Measurements from ENCODE around the gene SLC22A8.
"Not testable (repeated sequence)": the region's sequence is repeated elsewhere in the genome, so short reads cannot be mapped to it uniquely, and the experiment has no call there.

Gene SLC22A8

DNA sequence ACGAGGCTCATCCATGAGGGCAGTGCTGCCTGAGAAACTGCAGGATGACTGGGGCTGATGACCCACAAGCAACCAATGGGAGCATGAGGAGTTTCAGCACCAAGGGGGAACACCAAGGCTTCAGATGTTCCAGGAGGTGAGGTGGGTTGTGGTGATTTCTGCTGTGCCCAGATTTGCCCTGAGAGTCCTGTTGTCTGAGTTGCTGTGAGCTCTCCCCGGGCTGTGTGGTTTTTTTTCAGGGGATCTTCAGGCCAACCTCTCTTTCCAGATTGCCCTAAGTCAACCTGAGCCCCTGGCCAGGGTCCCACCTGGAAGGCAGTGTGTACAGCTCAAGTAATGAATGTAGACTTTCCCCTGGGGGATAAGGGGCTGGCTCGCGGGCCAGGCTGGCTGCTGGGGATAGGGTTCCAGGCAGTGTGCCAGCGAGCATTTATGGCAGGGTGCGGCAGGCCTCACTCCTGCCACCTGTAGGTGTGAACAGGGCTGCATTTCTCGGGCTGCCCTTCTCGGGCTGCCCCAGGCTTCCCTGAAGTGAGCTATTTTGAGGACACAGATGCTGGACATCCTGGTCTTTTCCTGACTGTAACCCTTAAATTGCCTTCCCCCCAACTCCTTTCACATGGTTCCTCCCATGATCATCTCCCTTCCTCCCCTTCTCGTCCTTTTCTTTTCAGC, 40.7 kb downstream of the SLC22A8 start:
- Histone ChIP-seq H3K4me1 (ENCODE audit: insufficient read depth, low read length) (peaks cover 3% of the 10 kb centered on the region; the same call in 1 of the 2 replicates), H3K36me3 (ENCODE audit: insufficient read depth, low read length) (no peaks in the 10 kb centered on the region), H3K9me3 (ENCODE audit: control insufficient read depth, insufficient read depth, low read length) (no peaks in the 10 kb centered on the region), H3K9ac (ENCODE audit: low read depth, low read length) (no peak overlapping the region)

DNA sequence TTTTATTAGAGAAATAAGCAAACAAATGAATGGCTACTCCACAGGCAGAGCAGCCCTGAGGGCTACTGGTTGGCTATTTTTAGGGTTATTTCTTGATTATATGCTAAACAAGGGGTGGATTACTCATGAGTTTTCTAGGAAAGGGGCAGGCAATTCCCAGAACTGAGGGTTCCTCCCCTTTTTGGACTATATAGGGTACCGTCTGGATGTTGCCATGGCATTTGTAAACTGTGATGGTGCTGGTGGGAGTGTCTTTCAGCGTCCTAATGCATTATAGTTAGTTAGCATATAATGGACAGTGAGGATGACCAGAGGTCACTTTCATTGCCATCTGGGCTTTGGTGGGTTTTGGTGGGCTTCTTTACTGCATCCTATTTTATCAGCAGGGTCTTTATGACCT, 50.1 kb downstream of the SLC22A8 start:
- Histone ChIP-seq H3K36me3 (ENCODE audit: insufficient read depth, low read length) (no peaks in the 10 kb centered on the region), H3K9me3 (ENCODE audit: control insufficient read depth, insufficient read depth, low read length) (no peaks in the 10 kb centered on the region; the same call in 1 of the 2 replicates), H3K4me1 (ENCODE audit: insufficient read depth, low read length) (no peaks in the 10 kb centered on the region), H3K9ac (ENCODE audit: low read depth, low read length) (no peak overlapping the region)

DNA sequence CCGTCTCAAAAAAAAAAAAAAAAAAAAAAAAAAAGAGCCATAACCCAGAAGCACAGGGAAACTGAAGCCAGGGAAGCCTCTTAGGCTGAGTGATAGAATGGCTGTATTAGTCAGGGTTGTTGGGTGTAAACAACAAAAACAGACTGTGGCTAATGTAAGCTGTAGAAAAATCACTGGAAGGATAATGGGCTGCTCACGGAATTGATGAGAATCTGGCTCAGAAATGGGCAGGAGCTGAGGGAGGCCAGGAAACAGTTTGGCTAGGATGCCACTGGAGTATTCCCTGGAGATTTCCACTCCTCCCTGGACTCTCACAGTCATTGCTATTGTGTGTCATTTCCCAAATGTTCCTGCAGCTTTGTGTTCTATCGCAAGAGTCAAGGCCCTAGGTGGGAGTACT, 53.2 kb downstream of the SLC22A8 start:
- no peak overlapping the region for H3K9ac ChIP-seq (ENCODE audit: low read depth, low read length)
- H3K36me3 ChIP-seq (ENCODE audit: insufficient read depth, low read length), result no peaks in the 10 kb centered on the region
- no peaks in the 10 kb centered on the region for H3K4me1 ChIP-seq (ENCODE audit: insufficient read depth, low read length)
- no peaks in the 10 kb centered on the region; the same call in 1 of the 2 replicates for H3K9me3 ChIP-seq (ENCODE audit: control insufficient read depth, insufficient read depth, low read length)

DNA sequence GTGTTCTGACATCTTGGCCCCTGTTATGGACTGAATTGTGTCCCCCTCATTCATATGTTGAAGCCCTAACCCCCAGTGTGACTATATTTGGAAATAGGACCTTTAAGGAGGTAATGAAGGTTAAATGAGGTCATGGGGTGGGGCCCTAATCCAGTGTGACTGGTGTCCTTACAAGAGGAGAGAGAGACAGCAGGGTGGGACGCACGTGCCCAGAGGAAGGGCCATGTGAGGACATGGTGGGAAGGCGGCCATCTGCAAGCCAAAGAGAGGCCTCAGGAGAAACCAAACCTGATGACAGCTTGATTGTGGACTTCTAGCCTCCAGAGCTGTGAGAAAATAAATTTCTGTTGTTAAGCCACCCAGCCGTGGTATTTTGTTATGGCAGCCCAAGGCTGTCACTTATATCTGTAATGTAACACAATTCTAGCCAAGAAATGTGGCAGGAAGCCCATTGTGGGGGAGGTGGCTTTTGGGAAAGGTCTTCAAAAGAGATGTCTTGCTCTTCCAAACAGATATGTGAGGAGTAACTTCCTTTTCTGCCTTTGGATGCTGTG, 54.5 kb downstream of the SLC22A8 start:
- H3K4me1 ChIP-seq (ENCODE audit: insufficient read depth, low read length), result no peaks in the 10 kb centered on the region
- no peak overlapping the region for H3K9ac ChIP-seq (ENCODE audit: low read depth, low read length)
- no peaks in the 10 kb centered on the region for H3K9me3 ChIP-seq (ENCODE audit: control insufficient read depth, insufficient read depth, low read length)
- no peaks in the 10 kb centered on the region for H3K36me3 ChIP-seq (ENCODE audit: insufficient read depth, low read length)

DNA sequence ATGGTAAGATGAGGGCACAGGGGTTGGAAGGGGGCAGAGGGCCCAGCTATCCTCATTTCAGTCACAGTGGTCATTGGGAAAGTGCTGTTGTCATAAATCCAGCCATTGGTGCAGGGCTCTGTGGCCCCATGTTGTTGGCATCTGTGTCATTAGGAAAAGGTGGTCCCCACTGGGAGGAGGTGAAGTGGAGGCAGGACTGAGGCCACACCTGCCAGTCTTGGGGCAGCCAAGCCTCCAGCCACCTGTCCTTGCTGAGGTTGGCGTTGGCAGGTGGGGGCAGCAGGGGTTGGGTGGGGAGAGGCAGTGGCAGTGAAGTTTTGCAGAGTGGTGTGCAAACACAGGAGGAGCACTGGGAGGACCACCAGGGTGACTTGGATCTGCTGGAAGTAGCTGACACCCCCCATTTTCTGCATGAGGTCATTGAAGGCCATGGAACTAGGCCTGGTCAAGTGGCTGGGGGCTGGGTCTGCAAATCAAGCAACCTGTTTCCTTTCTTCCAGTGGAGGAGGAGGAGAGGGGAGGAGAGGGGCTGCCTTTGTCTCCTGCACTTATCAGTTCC, 56.1 kb downstream of the SLC22A8 start:
- Histone ChIP-seq H3K4me1 (ENCODE audit: insufficient read depth, low read length) (no peaks in the 10 kb centered on the region), H3K9ac (ENCODE audit: low read depth, low read length) (no peak overlapping the region), H3K36me3 (ENCODE audit: insufficient read depth, low read length) (no peaks in the 10 kb centered on the region), H3K9me3 (ENCODE audit: control insufficient read depth, insufficient read depth, low read length) (no peaks in the 10 kb centered on the region)

DNA sequence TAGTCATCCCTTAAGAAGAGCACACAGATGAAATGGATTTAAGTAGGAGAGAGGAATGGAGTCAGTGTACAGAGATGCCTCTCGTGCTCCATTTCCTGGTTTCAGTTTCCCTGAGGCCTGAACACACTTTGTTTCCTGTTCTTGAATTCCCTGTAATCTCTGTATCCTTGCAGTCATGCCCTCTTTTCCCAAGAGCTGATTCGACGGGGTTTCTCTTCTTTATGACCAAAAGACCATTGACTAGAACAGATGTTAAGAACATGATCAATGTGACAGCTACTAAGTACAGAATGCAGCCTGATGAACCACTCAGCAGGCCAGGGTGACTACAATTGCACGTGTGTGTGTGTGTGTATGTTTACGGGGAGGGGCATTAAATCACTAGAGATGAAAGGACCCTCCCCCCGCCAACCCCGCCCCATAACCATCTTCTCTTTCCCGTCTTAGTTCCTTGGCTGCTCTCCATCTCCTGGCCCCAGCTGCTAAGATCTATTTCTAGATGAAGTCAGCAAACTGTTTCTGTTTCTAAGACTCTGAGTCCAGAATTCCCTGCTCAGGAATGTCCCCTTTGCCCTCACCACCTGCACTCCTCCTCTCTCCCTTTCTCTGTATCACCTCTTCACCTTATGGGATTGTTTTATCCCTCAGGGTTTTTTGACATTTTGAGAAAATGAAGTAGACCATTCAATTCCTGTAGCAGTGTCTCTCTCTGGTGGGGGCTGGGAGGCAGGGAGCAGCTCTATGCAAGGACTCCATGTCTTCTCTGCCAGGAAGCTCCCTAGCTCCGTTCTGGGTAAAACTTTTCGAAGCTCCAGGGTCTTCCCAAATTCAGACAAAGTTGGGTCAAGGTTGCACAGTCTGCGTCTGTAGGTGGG, 56.9 kb downstream of the SLC22A8 start:
- Histone ChIP-seq H3K4me1 (ENCODE audit: insufficient read depth, low read length) (no peaks in the 10 kb centered on the region), H3K9me3 (ENCODE audit: control insufficient read depth, insufficient read depth, low read length) (no peaks in the 10 kb centered on the region), H3K9ac (ENCODE audit: low read depth, low read length) (no peak overlapping the region), H3K36me3 (ENCODE audit: insufficient read depth, low read length) (no peaks in the 10 kb centered on the region)

DNA sequence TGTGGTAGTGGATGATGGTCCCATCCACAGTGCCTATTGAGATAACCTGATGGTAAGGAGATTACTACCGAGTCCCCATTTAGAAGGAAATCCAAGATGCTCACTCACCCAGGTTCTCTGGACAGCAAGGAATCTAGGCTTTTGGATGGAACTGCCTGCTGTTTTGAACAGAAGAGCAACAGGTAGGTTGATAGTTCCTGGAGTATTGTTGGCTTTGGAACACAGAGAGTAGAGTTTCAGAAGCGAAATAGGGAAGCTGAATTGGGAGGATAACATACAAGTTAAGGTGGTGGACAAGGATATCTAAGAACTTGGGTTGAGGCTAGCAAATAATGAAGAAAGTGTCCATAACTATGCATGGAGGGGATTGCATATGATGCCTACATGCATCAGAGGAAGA, 58.5 kb downstream of the SLC22A8 start:
- Histone ChIP-seq H3K9ac (ENCODE audit: low read depth, low read length) (no peak overlapping the region), H3K4me1 (ENCODE audit: insufficient read depth, low read length) (no peaks in the 10 kb centered on the region), H3K9me3 (ENCODE audit: control insufficient read depth, insufficient read depth, low read length) (no peaks in the 10 kb centered on the region), H3K36me3 (ENCODE audit: insufficient read depth, low read length) (no peaks in the 10 kb centered on the region)

DNA sequence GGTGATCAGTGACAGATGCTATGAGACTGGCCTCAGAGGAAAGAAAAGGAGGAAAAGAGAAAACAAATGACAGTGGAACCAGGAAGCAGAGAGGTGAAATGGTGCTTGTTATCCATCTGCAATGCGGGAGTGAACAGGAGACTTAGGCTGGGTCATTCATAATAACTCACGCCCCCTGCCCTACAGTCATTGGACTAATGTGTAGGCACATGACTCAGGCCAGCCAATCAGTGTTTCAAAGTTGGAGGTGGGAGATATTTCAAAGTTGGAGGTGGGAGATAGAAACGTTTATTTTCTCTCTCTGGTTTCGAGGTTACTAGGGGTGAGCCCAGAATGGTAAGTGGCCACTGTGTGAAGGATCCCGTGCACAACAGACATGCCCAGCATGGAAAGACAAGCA, 61.2 kb downstream of the SLC22A8 start:
- H3K9ac ChIP-seq (ENCODE audit: low read depth, low read length), result no peak overlapping the region
- no peaks in the 10 kb centered on the region for H3K4me1 ChIP-seq (ENCODE audit: insufficient read depth, low read length)
- H3K36me3 ChIP-seq (ENCODE audit: insufficient read depth, low read length), result no peaks in the 10 kb centered on the region
- H3K9me3 ChIP-seq (ENCODE audit: control insufficient read depth, insufficient read depth, low read length), result no peaks in the 10 kb centered on the region

DNA sequence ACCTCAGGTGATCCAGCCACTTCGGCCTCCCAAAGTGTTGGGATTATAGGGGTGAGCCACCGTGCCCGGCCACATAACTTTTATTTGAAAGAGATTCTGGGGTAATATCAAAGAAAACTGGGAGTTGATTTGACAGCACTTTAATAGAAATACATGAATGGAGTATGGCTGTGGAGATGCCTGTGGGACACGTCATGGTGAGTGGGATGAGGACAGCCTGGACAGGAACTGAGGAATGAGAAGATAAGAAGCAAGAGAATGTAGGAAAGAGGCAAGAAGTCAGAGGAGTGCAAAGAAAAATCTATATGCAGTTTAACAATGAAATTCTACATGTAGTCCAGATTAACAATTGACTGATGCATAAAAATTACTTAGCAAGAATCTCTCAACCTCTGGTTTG, 61.8 kb downstream of the SLC22A8 start:
- H3K36me3 ChIP-seq (ENCODE audit: insufficient read depth, low read length), result no peaks in the 10 kb centered on the region
- no peaks in the 10 kb centered on the region for H3K9me3 ChIP-seq (ENCODE audit: control insufficient read depth, insufficient read depth, low read length)
- H3K9ac ChIP-seq (ENCODE audit: low read depth, low read length), result no peak overlapping the region
- no peaks in the 10 kb centered on the region for H3K4me1 ChIP-seq (ENCODE audit: insufficient read depth, low read length)

DNA sequence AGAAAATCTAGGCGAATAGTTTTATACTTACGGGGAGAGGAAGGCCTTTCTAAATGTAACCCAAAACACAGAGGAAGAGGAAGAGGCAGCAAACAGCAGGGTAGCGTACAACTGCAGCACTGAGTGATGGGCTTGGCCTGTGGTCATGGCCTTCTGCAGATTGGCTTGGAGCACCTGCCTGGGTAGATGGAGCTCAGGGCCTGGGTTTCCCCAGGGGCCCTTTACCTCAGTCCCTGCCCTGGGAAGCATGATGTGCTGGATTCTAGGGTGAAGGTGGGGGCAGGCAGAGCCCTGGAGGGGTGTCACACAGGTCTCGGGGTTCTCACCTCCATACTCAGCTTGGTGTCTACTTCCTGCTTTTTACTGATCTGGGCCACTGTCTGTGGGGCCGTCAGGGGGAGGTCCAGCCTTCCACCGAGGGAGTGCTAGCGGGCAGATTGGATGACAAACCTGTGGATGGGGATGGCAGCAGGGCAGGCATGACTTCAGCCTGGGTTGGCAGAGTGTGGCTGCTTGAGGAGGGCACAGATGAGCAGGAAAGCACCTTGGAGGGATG, 66.8 kb downstream of the SLC22A8 start:
- no peaks in the 10 kb centered on the region for H3K4me1 ChIP-seq (ENCODE audit: insufficient read depth, low read length)
- H3K36me3 ChIP-seq (ENCODE audit: insufficient read depth, low read length), result no peaks in the 10 kb centered on the region
- no peaks in the 10 kb centered on the region for H3K9me3 ChIP-seq (ENCODE audit: control insufficient read depth, insufficient read depth, low read length)
- no peak overlapping the region for H3K9ac ChIP-seq (ENCODE audit: low read depth, low read length)

DNA sequence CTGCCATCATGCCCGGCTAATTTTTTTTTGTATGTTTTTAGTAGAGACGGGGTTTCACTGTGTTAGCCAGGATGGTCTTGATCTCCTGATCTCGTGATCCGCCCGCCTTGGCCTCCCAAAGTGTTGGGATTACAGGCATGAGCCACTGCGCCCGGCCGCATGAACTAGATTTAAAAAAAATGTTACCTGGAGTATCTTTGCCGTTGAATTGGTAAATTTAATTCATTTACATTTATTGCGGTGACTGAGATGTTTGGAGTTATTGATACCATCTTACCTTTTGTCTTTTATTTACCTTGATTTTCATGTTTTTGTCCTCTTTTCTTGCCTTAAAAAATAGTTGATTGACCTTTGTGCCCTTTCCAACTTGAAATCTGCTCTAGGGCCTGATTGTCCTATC, 70.1 kb downstream of the SLC22A8 start:
- not testable (repeated sequence) for H3K9ac ChIP-seq (ENCODE audit: low read depth, low read length); H3K4me1 ChIP-seq (ENCODE audit: insufficient read depth, low read length); H3K36me3 ChIP-seq (ENCODE audit: insufficient read depth, low read length); H3K9me3 ChIP-seq (ENCODE audit: control insufficient read depth, insufficient read depth, low read length)
